Left lung (tissue), 10 donors: ENCODE data around the gene ANTXR1. TPM values are rescaled to one million over a fixed set of nuclear protein-coding genes. Genes with fewer than 3 reads are reported as not detected.

Experiments used
- ATAC-seq: fragments of 200-7000 bp; cut with Tn5 transposase; one replicate; pipeline ENCODE4 v1.9.1; 2020; ENCODE audit warnings: moderate library complexity
- DNase-seq, 4 donors: peaks; one replicate each; pipeline ENCODE4 v3.0.0-alpha.2; 2013 to 2020
- H3K27ac ChIP-seq, 2 donors: fragments of 200-600 bp; sonication (generic) in 1 of 2; one replicate each; pipeline versions ENCODE4 v1.5.0 to v1.8.0; 2020 to 2021
- H3K27me3 ChIP-seq, 2 donors: fragments of 200-600 bp; sonication (generic) in 1 of 2; one replicate each; pipeline versions ENCODE4 v1.5.0 to v1.8.0; 2020 to 2021
- H3K36me3 ChIP-seq, 2 donors: fragments of 200-600 bp; sonication (generic) in 1 of 2; one replicate each; pipeline versions ENCODE4 v1.5.0 to v1.8.0; 2020 to 2021
- H3K4me1 ChIP-seq, 2 donors: fragments of 200-600 bp; one replicate each; pipeline ENCODE4 v1.8.0; 2021
- H3K4me3 ChIP-seq, 2 donors: fragments of 200-600 bp; sonication (generic) in 1 of 2; one replicate each; pipeline versions ENCODE4 v1.5.0 to v1.8.0; 2020 to 2021; ENCODE audit warnings: mild to moderate bottlenecking in 1 of 2
- H3K9me3 ChIP-seq, 2 donors: fragments of 200-600 bp; sonication (generic) in 1 of 2; one replicate each; pipeline versions ENCODE4 v1.5.0 to v1.8.0; 2020 to 2021
- intact Hi-C, 2 donors: fragments of 100-400 bp; cut with DNase I; formaldehyde crosslinking; loops; one replicate each; pipeline versions ENCODE4 v1.11.2 to v1.14.2; 2022
- polyA plus RNA-seq, 6 donors: library from polyadenylated mRNA; unstranded; fragments of 120-200 nt; gene quantifications; one replicate each; pipeline ENCODE4 v1.2.1, GENCODE V29; 2013; ENCODE audit not compliant: insufficient read length in 6 of 6
- total RNA-seq, 2 donors: library from RNA; stranded (reverse); fragmentation: NEBNext Ultra II Directional; extraction: Animal tissue kit (Norgen Biotek cat#: 25700); gene quantifications; one replicate each; pipeline ENCODE4 v1.2.1, GENCODE V29; 2021
- TF ChIP-seq, protein P1 (sequence below), 2 donors: fragments of 200-600 bp; sonication (generic) in 1 of 2; IDR thresholded peaks; one replicate each; pipeline versions ENCODE4 v1.5.0 to v1.8.0; 2021; ENCODE audit warnings: antibody characterized with exemption in 2 of 2
- donor health status: DM: no; HTN: yes; CAD: no.
- donor health status: DM: no; HTN: no; CAD: no.

The ANTXR1 gene
- total and polyA plus RNA-seq, 8 donors, result 70.2 to 115 (median 87.3) TPM

DNA sequence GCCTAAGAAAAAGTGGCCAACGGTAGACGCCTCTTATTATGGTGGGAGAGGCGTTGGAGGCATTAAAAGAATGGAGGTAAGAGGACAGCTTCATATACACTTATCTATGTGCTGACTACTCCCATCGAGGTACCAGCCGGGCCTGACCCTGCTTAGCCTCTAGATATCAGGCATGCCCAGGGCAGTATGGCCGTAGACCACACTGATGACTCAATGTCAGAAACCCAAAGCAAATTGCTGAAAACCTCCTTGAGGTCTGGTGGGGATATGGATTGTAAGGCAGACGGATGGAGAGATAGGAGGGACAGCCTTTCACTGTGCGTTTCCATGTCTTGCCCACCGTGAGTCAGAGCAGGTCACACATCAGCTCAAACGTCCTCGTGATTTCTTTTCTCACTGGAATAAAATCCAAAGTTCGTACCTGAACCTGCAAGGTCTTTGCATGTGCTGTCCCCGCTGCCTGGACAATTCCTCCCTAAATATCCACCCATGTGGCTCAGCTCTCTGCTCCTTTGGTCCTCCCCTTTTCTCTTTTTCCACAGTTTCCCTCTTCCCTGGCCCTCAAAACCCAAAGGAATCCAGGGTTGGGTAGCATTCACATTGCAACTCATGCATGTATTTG lies 168.9 kb downstream of the ANTXR1 start:
- Histone ChIP-seq H3K4me3 (no peak overlapping the region), H3K27me3 (no peaks in the 10 kb centered on the region), H3K4me1 (peaks cover 4 to 23% of the 10 kb centered on the region in 2 donors), H3K27ac (no peak overlapping the region), H3K9me3 (no peaks in the 10 kb centered on the region), H3K36me3 (no peaks in the 10 kb centered on the region)
- intact Hi-C loops, result no loop called here
- ATAC-seq, result no peak
- DNase-seq, result no peak
- TF ChIP-seq, protein P1, sequence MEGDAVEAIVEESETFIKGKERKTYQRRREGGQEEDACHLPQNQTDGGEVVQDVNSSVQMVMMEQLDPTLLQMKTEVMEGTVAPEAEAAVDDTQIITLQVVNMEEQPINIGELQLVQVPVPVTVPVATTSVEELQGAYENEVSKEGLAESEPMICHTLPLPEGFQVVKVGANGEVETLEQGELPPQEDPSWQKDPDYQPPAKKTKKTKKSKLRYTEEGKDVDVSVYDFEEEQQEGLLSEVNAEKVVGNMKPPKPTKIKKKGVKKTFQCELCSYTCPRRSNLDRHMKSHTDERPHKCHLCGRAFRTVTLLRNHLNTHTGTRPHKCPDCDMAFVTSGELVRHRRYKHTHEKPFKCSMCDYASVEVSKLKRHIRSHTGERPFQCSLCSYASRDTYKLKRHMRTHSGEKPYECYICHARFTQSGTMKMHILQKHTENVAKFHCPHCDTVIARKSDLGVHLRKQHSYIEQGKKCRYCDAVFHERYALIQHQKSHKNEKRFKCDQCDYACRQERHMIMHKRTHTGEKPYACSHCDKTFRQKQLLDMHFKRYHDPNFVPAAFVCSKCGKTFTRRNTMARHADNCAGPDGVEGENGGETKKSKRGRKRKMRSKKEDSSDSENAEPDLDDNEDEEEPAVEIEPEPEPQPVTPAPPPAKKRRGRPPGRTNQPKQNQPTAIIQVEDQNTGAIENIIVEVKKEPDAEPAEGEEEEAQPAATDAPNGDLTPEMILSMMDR (IDR thresholded peaks at IDR 0.05), result no peak

DNA sequence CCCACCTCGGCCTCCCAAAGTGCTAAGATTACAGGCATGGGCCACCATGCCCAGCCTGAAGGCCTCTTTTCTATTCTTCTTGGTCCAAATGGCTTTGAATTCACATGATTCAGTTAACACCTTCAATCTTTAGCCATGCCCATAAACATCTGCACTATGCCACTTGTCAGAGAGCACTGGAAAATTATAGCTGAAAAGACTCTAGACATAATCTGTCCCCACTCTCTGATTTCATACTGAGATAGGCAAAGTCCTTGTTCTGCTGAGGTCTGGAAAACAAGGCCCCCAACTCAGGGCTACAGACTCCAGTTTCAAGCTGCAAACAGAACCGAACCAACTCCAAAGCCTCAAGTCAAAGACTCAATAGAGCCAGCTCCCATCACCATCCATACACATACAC lies 170.7 kb downstream of the ANTXR1 start:
- no peaks in the 10 kb centered on the region for H3K9me3 ChIP-seq
- ATAC-seq (no peak), DNase-seq (no peak)
- peaks cover 0 to 11% of the 10 kb centered on the region in 2 donors for H3K4me1 ChIP-seq
- no peaks in the 10 kb centered on the region for H3K27me3 ChIP-seq
- H3K36me3 ChIP-seq, result no peaks in the 10 kb centered on the region
- TF ChIP-seq, protein P1 (IDR thresholded peaks at IDR 0.05), result no peak
- intact Hi-C loops, result no loop called here
- no peak overlapping the region for H3K4me3 ChIP-seq
- no peak overlapping the region for H3K27ac ChIP-seq

DNA sequence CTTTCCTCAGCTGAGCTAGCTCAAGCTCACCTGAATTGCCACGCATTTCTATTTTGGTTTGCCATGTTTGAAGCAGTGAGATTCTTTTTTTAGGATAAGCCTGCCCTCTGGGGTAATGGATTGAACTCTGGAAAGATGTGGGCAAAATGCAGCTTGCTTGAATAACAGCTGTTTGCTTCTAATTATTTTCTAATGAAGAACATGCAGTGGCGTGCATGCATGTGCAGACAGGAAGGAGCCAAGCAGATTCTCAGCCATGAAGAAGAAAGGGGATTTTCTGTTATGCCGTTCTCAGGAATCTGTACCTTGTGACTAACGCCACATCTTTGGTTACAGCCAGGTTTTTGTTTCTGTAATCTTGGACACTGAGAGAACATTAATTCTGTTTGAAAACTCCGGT lies 171.2 kb downstream of the ANTXR1 start:
- Histone ChIP-seq H3K9me3 (no peaks in the 10 kb centered on the region), H3K27ac (no peak overlapping the region), H3K4me3 (no peak overlapping the region), H3K36me3 (no peaks in the 10 kb centered on the region), H3K4me1 (peaks cover 0 to 8% of the 10 kb centered on the region in 2 donors), H3K27me3 (no peaks in the 10 kb centered on the region)
- intact Hi-C loops, result no loop called here
- no peak for DNase-seq
- ATAC-seq, result no peak
- TF ChIP-seq, protein P1 (IDR thresholded peaks at IDR 0.05), result no peak

DNA sequence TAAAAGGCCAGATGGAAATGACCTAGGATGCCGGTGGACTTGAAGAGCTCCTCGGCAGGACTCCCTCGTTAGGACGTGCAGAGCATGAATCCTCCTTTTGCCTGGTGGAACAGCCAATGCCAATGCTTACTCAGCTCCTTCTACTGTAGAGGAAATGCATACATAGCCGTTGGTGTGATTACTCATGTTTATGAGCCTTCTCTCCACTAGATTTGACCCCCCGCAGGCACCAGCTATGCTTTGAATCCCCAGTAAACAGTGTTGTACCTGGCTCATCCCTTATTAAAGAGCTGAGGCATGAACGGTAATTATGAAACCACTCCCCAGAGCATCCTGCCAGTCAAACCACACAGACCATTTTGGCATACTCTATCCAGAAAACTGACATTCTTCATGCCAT lies 172.8 kb downstream of the ANTXR1 start:
- TF ChIP-seq, protein P1 (IDR thresholded peaks at IDR 0.05), result no peak
- H3K4me1 ChIP-seq, result peaks cover 0 to 4% of the 10 kb centered on the region in 2 donors
- ATAC-seq, result no peak
- no peak for DNase-seq
- intact Hi-C loops, result no loop called here
- no peaks in the 10 kb centered on the region for H3K9me3 ChIP-seq
- no peak overlapping the region for H3K27ac ChIP-seq
- no peaks in the 10 kb centered on the region for H3K36me3 ChIP-seq
- H3K4me3 ChIP-seq, result no peak overlapping the region
- no peaks in the 10 kb centered on the region for H3K27me3 ChIP-seq

DNA sequence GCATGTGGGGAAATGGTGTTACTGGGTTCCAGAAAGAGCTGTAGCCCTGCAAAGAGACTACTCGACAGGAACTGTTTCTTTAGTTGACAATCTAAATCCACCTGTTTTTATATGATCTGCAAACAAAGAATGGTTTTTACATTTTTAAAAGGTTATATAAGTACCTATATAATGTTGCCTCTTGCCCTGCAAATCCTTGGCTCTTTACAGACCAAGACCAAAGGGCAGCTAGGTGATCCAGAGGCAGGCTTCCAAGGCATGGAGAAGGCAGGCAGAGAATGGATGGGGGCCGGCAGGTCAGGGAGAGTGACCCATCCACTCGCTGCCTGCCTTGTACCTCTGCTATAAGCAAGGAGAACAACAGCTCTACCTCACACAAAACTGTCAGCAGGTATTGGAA lies 173.6 kb downstream of the ANTXR1 start:
- Histone ChIP-seq H3K4me3 (no peak overlapping the region), H3K27me3 (no peaks in the 10 kb centered on the region), H3K36me3 (no peaks in the 10 kb centered on the region), H3K9me3 (no peaks in the 10 kb centered on the region), H3K4me1 (peaks cover 0 to 4% of the 10 kb centered on the region in 2 donors), H3K27ac (no peak overlapping the region)
- ATAC-seq (no peak), DNase-seq (no peak)
- intact Hi-C loops, result no loop called here
- TF ChIP-seq, protein P1 (IDR thresholded peaks at IDR 0.05), result no peak
